ENCODE results near the gene CAPZA1.

CAPZA1 gene

GRCh38 chr1:112678605-112679004 is 59.0 kb downstream of the CAPZA1 start:
- no peak for DNase-seq

- DNase-seq = no peak
These were observed 66.3 kb downstream of the CAPZA1 start for GRCh38 chr1:112685913-112686312.

- DNase-seq = no peak
These were observed 66.8 kb downstream of the CAPZA1 start for GRCh38 chr1:112686417-112686816.

GRCh38 chr1:112686835-112687234 is 67.2 kb downstream of the CAPZA1 start:
- no peak for DNase-seq

GRCh38 chr1:112687361-112687760 is 67.7 kb downstream of the CAPZA1 start:
- no peak for DNase-seq

- DNase-seq = no peak
These were observed 68.3 kb downstream of the CAPZA1 start for GRCh38 chr1:112687785-112688496.

GRCh38 chr1:112688781-112689193 is 69.2 kb downstream of the CAPZA1 start:
- DNase-seq = no peak

GRCh38 chr1:112689196-112689841 is 69.7 kb downstream of the CAPZA1 start:
- DNase-seq = no peak

GRCh38 chr1:112689842-112690237 is 70.2 kb downstream of the CAPZA1 start:
- DNase-seq = no peak

- no peak for DNase-seq
These were observed 73.0 kb downstream of the CAPZA1 start for GRCh38 chr1:112692681-112693080.

GRCh38 chr1:112693821-112694220 is 74.2 kb downstream of the CAPZA1 start:
- no peak for DNase-seq

- no peak for DNase-seq
These were observed 74.8 kb downstream of the CAPZA1 start for GRCh38 chr1:112694363-112694929.

- no peak for DNase-seq
These were observed 75.6 kb downstream of the CAPZA1 start for GRCh38 chr1:112695276-112695675.

GRCh38 chr1:112696578-112697314 is 77.1 kb downstream of the CAPZA1 start:
- no peak for DNase-seq

GRCh38 chr1:112697781-112698201 is 78.2 kb downstream of the CAPZA1 start:
- no peak for DNase-seq

- peak; percentile 76 for DNase-seq
These were observed 79.0 kb downstream of the CAPZA1 start for GRCh38 chr1:112698366-112699310.

- DNase-seq = no peak
These were observed 80.0 kb downstream of the CAPZA1 start for GRCh38 chr1:112699425-112700144.

- peak; percentile 80 for DNase-seq
These were observed 80.9 kb downstream of the CAPZA1 start for GRCh38 chr1:112700290-112701226.

GRCh38 chr1:112701227-112702066 is 81.8 kb downstream of the CAPZA1 start:
- no peak for DNase-seq

- no peak for DNase-seq
These were observed 82.4 kb downstream of the CAPZA1 start for GRCh38 chr1:112702067-112702395.

Data from NCI-H146 (cell line).